H1 (cell line): ENCODE measurements around the gene IRF9. TPM values are rescaled to one million over a fixed set of nuclear protein-coding genes. Genes with fewer than 3 reads are reported as not detected.
A peak's percentile ranks its signal among the peaks of the same experiment; 100 is the strongest.

Experiments
- CTCF ChIA-PET: fragments of 300-600 bp; sonication (Branson Sonifier 250); formaldehyde crosslinking; loops from one replicate; lab custom pipeline; 2021; ENCODE audit not compliant: partially characterized antibody; lab: Charles Lee
- POLR2A ChIA-PET: fragments of 300-600 bp; sonication (Branson Sonifier 250); formaldehyde crosslinking; loops from one replicate; lab custom pipeline; 2021; ENCODE audit warnings: inconsistent platforms; ENCODE audit not compliant: partially characterized antibody; lab: Charles Lee
- DNase-seq, 2 experiments: peaks; one replicate each; pipeline versions ENCODE4 v3.0.0 to v3.0.0-alpha.2; 2010 to 2022; ENCODE audit warnings: low spot score in 2 of 2, low read depth in 1 of 2, mixed read lengths in 1 of 2
- FAIRE-seq: peaks from 2 replicates; lab custom pipeline; 2011; peaks lifted over from hg19 to GRCh38; lab: Jason Lieb, UNC
- H2AFZ ChIP-seq: 2 replicates; pipeline ENCODE4 v1.8.1; 2012; ENCODE audit warnings: low read length, inconsistent platforms
- H2AK5ac ChIP-seq: 2 replicates; pipeline ENCODE4 v1.6.1; 2013; ENCODE audit warnings: low read depth, low read length
- H2BK120ac ChIP-seq: replicated peaks from 2 replicates; pipeline ENCODE3; 2013; ENCODE audit warnings: low read depth, low read length, inconsistent platforms
- H2BK12ac ChIP-seq: 2 replicates; pipeline ENCODE4 v1.6.1; 2013; ENCODE audit warnings: low read depth, low read length
- H2BK15ac ChIP-seq: 2 replicates; pipeline ENCODE4 v1.6.1; 2013; ENCODE audit warnings: low read length
- H2BK20ac ChIP-seq: 2 replicates; pipeline ENCODE4 v1.6.1; 2013; ENCODE audit warnings: low read length
- H2BK5ac ChIP-seq: 2 replicates; pipeline ENCODE4 v1.6.1; 2013; ENCODE audit warnings: low read depth, low read length
- H3K14ac ChIP-seq: 2 replicates; pipeline ENCODE4 v1.6.1; 2013; ENCODE audit warnings: inconsistent platforms; ENCODE audit not compliant: insufficient read length
- H3K18ac ChIP-seq: 2 replicates; pipeline ENCODE4 v1.6.1; 2013; ENCODE audit warnings: low read length; ENCODE audit errors: extremely low read depth
- H3K23ac ChIP-seq: 2 replicates; pipeline ENCODE4 v1.6.1; 2013; ENCODE audit warnings: inconsistent platforms; ENCODE audit not compliant: insufficient read length
- H3K23me2 ChIP-seq: 2 replicates; pipeline ENCODE4 v1.6.1; 2013; ENCODE audit warnings: low read depth, low read length
- H3K27ac ChIP-seq: 2 replicates; pipeline ENCODE4 v1.6.1; 2011; ENCODE audit warnings: low read depth, low read length, inconsistent platforms
- H3K27me3 ChIP-seq, 4 experiments: replicated peaks in 1 of 4; 1 replicate in 1 of 4; 2 replicates in 3 of 4; pipeline versions ENCODE4 v1.6.1 to v1.8.1; 2011 to 2013; ENCODE audit warnings: low read length in 3 of 4, mild to moderate bottlenecking in 3 of 4, inconsistent platforms in 2 of 4, mixed read lengths in 2 of 4, moderate library complexity in 1 of 4; ENCODE audit not compliant: control insufficient read depth in 3 of 4, insufficient read depth in 3 of 4; ENCODE audit errors: extremely low read depth in 1 of 4
- H3K36me3 ChIP-seq, 4 experiments: 2 replicates each; pipeline versions ENCODE4 v1.6.1 to v1.8.1; 2011 to 2013; ENCODE audit warnings: mild to moderate bottlenecking in 4 of 4, low read length in 3 of 4, moderate library complexity in 2 of 4, control low read depth in 1 of 4, inconsistent platforms in 1 of 4; ENCODE audit not compliant: insufficient read depth in 4 of 4, control insufficient read depth in 2 of 4
- H3K4ac ChIP-seq: replicated peaks from 2 replicates; pipeline ENCODE3; 2013; ENCODE audit warnings: low read length, low read depth, mixed read lengths, inconsistent platforms; ENCODE audit not compliant: insufficient read length
- H3K4me1 ChIP-seq, 4 experiments: replicated peaks in 1 of 4; 1 replicate in 1 of 4; 2 replicates in 3 of 4; pipeline versions ENCODE4 v1.6.1 to v1.8.1; 2011 to 2013; ENCODE audit warnings: low read length in 3 of 4, inconsistent platforms in 2 of 4, mixed read lengths in 1 of 4; ENCODE audit not compliant: insufficient read depth in 4 of 4, control insufficient read depth in 3 of 4
- H3K4me2 ChIP-seq, 2 experiments: 2 replicates each; pipeline versions ENCODE4 v1.6.1 to v1.8.1; 2011 to 2013; ENCODE audit warnings: low read depth in 2 of 2, low read length in 2 of 2, control low read depth in 1 of 2, inconsistent platforms in 1 of 2, mild to moderate bottlenecking in 1 of 2; ENCODE audit not compliant: insufficient read depth in 1 of 2
- H3K4me3 ChIP-seq, 4 experiments: fragments of 200-600, 300-600 bp in 1 of 4; sonication (generic), shearing (Covaris generic), sonication (Bioruptor Twin) in 1 of 4; 2 replicates each; pipeline versions ENCODE4 v1.5.1 to v1.8.1; 2011 to 2016; ENCODE audit warnings: low read length in 4 of 4, low read depth in 3 of 4, control low read depth in 2 of 4, inconsistent platforms in 2 of 4, mild to moderate bottlenecking in 2 of 4, mixed read lengths in 1 of 4, moderate library complexity in 1 of 4; ENCODE audit not compliant: insufficient read depth in 2 of 4; ENCODE audit errors: extremely low read depth in 1 of 4
- H3K56ac ChIP-seq: replicated peaks from 2 replicates; pipeline ENCODE3; 2013; ENCODE audit warnings: low read depth, mild to moderate bottlenecking, mixed read lengths, low read length, inconsistent platforms; ENCODE audit not compliant: insufficient read length
- H3K79me1 ChIP-seq: 2 replicates; pipeline ENCODE4 v1.6.1; 2013; ENCODE audit warnings: low read depth, low read length, control low read depth
- H3K79me2 ChIP-seq, 2 experiments: 2 replicates each; pipeline versions ENCODE4 v1.6.1 to v1.8.1; 2012 to 2013; ENCODE audit warnings: low read length in 2 of 2, mild to moderate bottlenecking in 2 of 2, inconsistent platforms in 1 of 2; ENCODE audit not compliant: insufficient read depth in 2 of 2, control insufficient read depth in 1 of 2
- H3K9ac ChIP-seq, 4 experiments: replicated peaks in 1 of 4; 1 replicate in 1 of 4; 2 replicates in 3 of 4; pipeline versions ENCODE4 v1.6.1 to v1.8.1; 2011 to 2013; ENCODE audit warnings: low read depth in 3 of 4, low read length in 3 of 4, control low read depth in 2 of 4, mild to moderate bottlenecking in 2 of 4, moderate library complexity in 2 of 4, inconsistent platforms in 1 of 4; ENCODE audit errors: extremely low read depth in 1 of 4
- H3K9me3 ChIP-seq, 2 experiments: 2 replicates each; pipeline versions ENCODE4 v1.6.1 to v1.8.1; 2012 to 2013; ENCODE audit warnings: mild to moderate bottlenecking in 2 of 2, moderate library complexity in 2 of 2, control low read depth in 1 of 2, inconsistent platforms in 1 of 2, low read depth in 1 of 2, low read length in 1 of 2, mixed read lengths in 1 of 2; ENCODE audit not compliant: insufficient read depth in 2 of 2
- H4K20me1 ChIP-seq, 2 experiments: replicated peaks in 1 of 2; 2 replicates each; pipeline versions ENCODE3 to v1.8.1; 2011 to 2013; ENCODE audit warnings: inconsistent platforms in 2 of 2, low read length in 2 of 2, mild to moderate bottlenecking in 1 of 2; ENCODE audit not compliant: insufficient read depth in 2 of 2, control insufficient read depth in 1 of 2
- H4K5ac ChIP-seq: 2 replicates; pipeline ENCODE4 v1.6.1; 2013; ENCODE audit warnings: low read length, low read depth, mixed read lengths, inconsistent platforms; ENCODE audit not compliant: insufficient read length
- H4K8ac ChIP-seq: 2 replicates; pipeline ENCODE4 v1.8.0; 2013; ENCODE audit warnings: mild to moderate bottlenecking, moderate library complexity, low read length, inconsistent platforms; ENCODE audit not compliant: insufficient read depth; ENCODE audit errors: extremely low read depth
- H4K91ac ChIP-seq: replicated peaks from 2 replicates; pipeline ENCODE3; 2013; ENCODE audit warnings: low read length, mixed read lengths, inconsistent platforms; ENCODE audit not compliant: insufficient read length
- CTBP2 ChIP-seq: IDR thresholded peaks from 2 replicates; pipeline ENCODE4 v1.7.0; 2011; ENCODE audit warnings: borderline replicate concordance, mild to moderate bottlenecking, moderate library complexity, mixed read lengths, low read length; ENCODE audit not compliant: insufficient read depth, insufficient read length
- FOSL1 ChIP-seq: IDR thresholded peaks from 2 replicates; pipeline ENCODE4 v1.6.1; 2011; ENCODE audit warnings: mild to moderate bottlenecking, low read depth, low read length, moderate library complexity; ENCODE audit not compliant: insufficient read depth
- KDM4A ChIP-seq: IDR thresholded peaks from one replicate; pipeline ENCODE4 v1.7.1; 2012; ENCODE audit warnings: low read depth, mild to moderate bottlenecking, moderate library complexity, low read length, inconsistent platforms; ENCODE audit not compliant: severe bottlenecking
- MAX ChIP-seq: IDR thresholded peaks from 2 replicates; pipeline ENCODE4 v1.6.1; 2012; ENCODE audit warnings: inconsistent platforms
- POLR2A ChIP-seq, 2 experiments: IDR thresholded peaks; 1 replicate in 1 of 2; 2 replicates in 1 of 2; pipeline ENCODE4 v1.6.1; 2011; ENCODE audit warnings: low read depth in 2 of 2, low read length in 2 of 2, mild to moderate bottlenecking in 2 of 2; ENCODE audit errors: control extremely low read depth in 1 of 2
- RBBP5 ChIP-seq: IDR thresholded peaks from 2 replicates; pipeline ENCODE4 v1.7.1; 2012; ENCODE audit warnings: low read depth, mild to moderate bottlenecking, inconsistent platforms, low read length, moderate library complexity, borderline replicate concordance
- SAP30 ChIP-seq: fragments of 300-600 bp; sonication (generic); IDR thresholded peaks from 2 replicates; pipeline ENCODE4 v1.7.1; 2012; ENCODE audit warnings: low read length, moderate library complexity, mild to moderate bottlenecking, inconsistent platforms; ENCODE audit not compliant: insufficient read depth, insufficient replicate concordance
- SP2 ChIP-seq: IDR thresholded peaks from 2 replicates; pipeline ENCODE4 v1.6.1; 2012; ENCODE audit warnings: mild to moderate bottlenecking, low read length, inconsistent platforms
- YY1 ChIP-seq: IDR thresholded peaks from 2 replicates; pipeline ENCODE4 v1.6.1; 2011; ENCODE audit warnings: low read depth, mild to moderate bottlenecking, low read length
- WGBS, 2 experiments: shearing (Covaris generic) in 1 of 2; methylation state at CpG; one replicate each; pipeline versions ENCODE4 v1.1.6 to v1.1.7; 2013 to 2015; ENCODE audit warnings: low lambda C conversion rate in 2 of 2, mixed read lengths in 2 of 2, inconsistent platforms in 1 of 2, low coverage in 1 of 2, missing lambda C conversion rate in 1 of 2; ENCODE audit not compliant: insufficient replicate concordance in 2 of 2, insufficient coverage in 1 of 2, insufficient read length in 1 of 2; ENCODE audit errors: extremely low coverage in 1 of 2, missing lambda C conversion rate in 1 of 2; 5-methylcytosine and 5-hydroxymethylcytosine counted together
- polyA plus RNA-seq, 7 experiments: library from polyadenylated mRNA; depleted of rRNA in 3 of 7; stranded (reverse) in 5 of 7; unstranded in 2 of 7; fragments of >200 nt in 5 of 7; fragments of 200-250 nt in 2 of 7; gene quantifications; 1 replicate in 5 of 7; 2 replicates in 1 of 7; 4 replicates in 1 of 7; pipeline versions ENCODE4 v1.2.1 to v1.2.3, GENCODE V29; 2011 to 2013; ENCODE audit warnings: missing spikeins in 2 of 7, mixed read lengths in 2 of 7
- total RNA-seq: library from RNA; stranded (reverse); fragmentation: NEBNext Ultra II Directional; extraction: Animal tissue kit (Norgen Biotek cat#: 25700); gene quantifications from 2 replicates; pipeline ENCODE4 v1.2.1, GENCODE V29; 2021
- TF ChIP-seq, protein P1 (sequence below): IDR thresholded peaks from 2 replicates; pipeline ENCODE4 v1.6.1; 2012; ENCODE audit warnings: inconsistent platforms

The IRF9 gene
- total and polyA plus RNA-seq, 2 of the 8 experiments (the other 6 are each of a cell fraction or from before 2014, with no cell fraction given): 11.4 to 13.2 TPM

DNA sequence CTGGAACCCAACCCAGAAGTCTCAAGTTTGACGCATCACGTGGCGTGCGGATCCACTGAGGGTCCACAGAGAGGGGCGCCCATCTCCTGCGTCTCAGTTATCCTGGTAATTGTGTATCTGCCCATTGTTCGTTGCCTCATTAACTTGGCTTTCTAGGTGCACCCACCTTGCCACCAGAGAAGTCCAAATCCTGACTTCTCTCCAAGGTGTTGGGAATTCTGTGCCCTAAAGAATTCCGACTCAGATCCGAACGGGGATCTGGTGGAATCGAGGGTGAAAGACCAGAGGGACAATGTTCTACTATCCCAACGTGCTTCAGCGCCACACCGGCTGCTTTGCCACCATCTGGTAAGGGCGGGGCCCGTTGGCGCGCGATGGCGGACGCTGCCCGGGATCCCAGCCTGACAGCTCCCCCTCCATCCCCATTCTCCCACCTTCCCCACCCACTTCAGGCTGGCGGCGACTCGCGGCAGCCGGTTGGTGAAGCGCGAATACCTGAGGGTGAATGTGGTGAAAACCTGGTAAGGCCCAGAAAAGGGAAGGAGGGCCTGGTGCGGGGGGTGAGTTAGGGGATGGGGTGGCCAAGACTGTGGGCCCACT is 11.3 kb downstream of the IRF9 start:
- 6% methylated on average over 30 of the region's 30 CpGs; no CpG with 5 or more reads in 1 of the 2 experiments for WGBS, 2 experiments
- Histone ChIP-seq H2BK15ac (0 out of 2 replicates have a peak overlapping the region, but pooled peaks have one; percentile 46), H3K9ac (peak overlapping the region; percentile 36 to 65 (median 54); a peak in 6 of 7 replicates), H3K27me3 (no peaks in the 10 kb centered on the region), H3K79me2 (no peaks in the 10 kb centered on the region), H3K18ac (peak overlapping the region; percentile 83), H3K23me2 (peaks cover 5% of the 10 kb centered on the region; the same call in 1 of the 2 replicates), H3K79me1 (no peaks in the 10 kb centered on the region), H3K4me1 (peaks cover 0 to 9% (median 7%) of the 10 kb centered on the region in 4 experiments; a peak in 4 of 7 replicates), H4K91ac (no peak overlapping the region), H2BK120ac (no peak overlapping the region), H4K8ac (no peak overlapping the region), H3K9me3 (no peaks in the 10 kb centered on the region), H2BK12ac (peak overlapping the region; percentile 29; the same call in 1 of the 2 replicates), H4K20me1 (peaks cover 0 to 2% of the 10 kb centered on the region in 2 experiments), H3K27ac (no peak overlapping the region), H2BK5ac (0 out of 2 replicates have a peak overlapping the region, but pooled peaks have one; percentile 30), H2AK5ac (no peak overlapping the region), H2BK20ac (no peak overlapping the region), H3K23ac (no peak overlapping the region), H3K14ac (no peak overlapping the region), H3K4ac (no peak overlapping the region), H2AFZ (peak overlapping the region; percentile 47; the same call in 1 of the 2 replicates), H4K5ac (no peak overlapping the region), H3K56ac (no peak overlapping the region), H3K36me3 (peaks cover 0 to 4% (median 0%) of the 10 kb centered on the region in 4 experiments; a peak in 2 of 8 replicates), H3K4me2 (peak overlapping the region; percentile 75 to 96), H3K4me3 (peak overlapping the region; percentile 62 to 77 (median 71))
- DNase-seq (no peak), FAIRE-seq (no peak)
- POLR2A ChIA-PET: interaction anchor here (0.8 to 10.7 kb wide), 13 partner anchors 8 to 121 kb away, joined by 3 to 158 read pairs (median 6); partner anchors contain the start of genes CARMIL3, EMC9, IPO4 and IRF9
- CTCF ChIA-PET: interaction anchor here (1.4 to 1.5 kb wide), 2 partner anchors 10 to 11 kb away, joined by 3 to 4 read pairs; no protein-coding TSS in a partner anchor
- no peak for TF ChIP-seq RBBP5
- no peak for TF ChIP-seq SP2
- peak; percentile 76 for TF ChIP-seq SAP30
- peak; percentile 27 for TF ChIP-seq KDM4A
- TF ChIP-seq CTBP2: no peak
- peak; percentile 68 for TF ChIP-seq MAX
- 0 out of 2 replicates have a peak, but pooled peaks have one; percentile 8 for TF ChIP-seq YY1
- peak in 1 of 2 experiments; percentile 28; a peak in 1 of 3 replicates for TF ChIP-seq POLR2A (IDR thresholded peaks at IDR 0.05; ENCODE audit: control extremely low read depth in 1 of 2, low read depth in 2 of 2, low read length in 2 of 2)
- no peak for TF ChIP-seq FOSL1
- TF ChIP-seq, protein P1, sequence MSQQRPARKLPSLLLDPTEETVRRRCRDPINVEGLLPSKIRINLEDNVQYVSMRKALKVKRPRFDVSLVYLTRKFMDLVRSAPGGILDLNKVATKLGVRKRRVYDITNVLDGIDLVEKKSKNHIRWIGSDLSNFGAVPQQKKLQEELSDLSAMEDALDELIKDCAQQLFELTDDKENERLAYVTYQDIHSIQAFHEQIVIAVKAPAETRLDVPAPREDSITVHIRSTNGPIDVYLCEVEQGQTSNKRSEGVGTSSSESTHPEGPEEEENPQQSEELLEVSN: peak; percentile 2; the same call in 1 of the 2 replicates
